ENCODE data around the gene RBM5.

RBM5 gene

DNA sequence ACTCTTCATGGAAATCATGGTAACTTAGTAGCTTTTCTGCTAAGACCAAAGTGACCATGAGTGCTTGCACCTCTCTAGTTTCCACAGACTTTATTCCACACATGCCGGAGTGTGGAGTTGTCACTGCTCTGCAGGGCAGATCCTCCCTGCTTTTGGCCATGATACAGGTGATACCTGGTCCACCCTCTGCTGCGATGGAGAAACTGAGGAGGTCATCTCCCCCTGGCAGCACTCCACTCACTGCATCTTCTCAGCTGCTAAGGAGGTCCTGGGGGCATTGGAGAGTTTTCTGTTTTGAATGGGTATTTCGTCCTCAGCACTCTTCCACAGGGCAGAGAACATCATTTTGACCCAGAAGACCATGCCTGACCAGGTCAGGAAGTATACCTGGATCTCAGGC, 31.1 kb downstream of the RBM5 start (continued):
- TF ChIP-seq, protein P1, sequence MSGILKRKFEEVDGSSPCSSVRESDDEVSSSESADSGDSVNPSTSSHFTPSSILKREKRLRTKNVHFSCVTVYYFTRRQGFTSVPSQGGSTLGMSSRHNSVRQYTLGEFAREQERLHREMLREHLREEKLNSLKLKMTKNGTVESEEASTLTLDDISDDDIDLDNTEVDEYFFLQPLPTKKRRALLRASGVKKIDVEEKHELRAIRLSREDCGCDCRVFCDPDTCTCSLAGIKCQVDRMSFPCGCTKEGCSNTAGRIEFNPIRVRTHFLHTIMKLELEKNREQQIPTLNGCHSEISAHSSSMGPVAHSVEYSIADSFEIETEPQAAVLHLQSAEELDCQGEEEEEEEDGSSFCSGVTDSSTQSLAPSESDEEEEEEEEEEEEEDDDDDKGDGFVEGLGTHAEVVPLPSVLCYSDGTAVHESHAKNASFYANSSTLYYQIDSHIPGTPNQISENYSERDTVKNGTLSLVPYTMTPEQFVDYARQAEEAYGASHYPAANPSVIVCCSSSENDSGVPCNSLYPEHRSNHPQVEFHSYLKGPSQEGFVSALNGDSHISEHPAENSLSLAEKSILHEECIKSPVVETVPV (CRISPR knock-in tag; IDR thresholded peaks at IDR 0.05), result no peak

DNA sequence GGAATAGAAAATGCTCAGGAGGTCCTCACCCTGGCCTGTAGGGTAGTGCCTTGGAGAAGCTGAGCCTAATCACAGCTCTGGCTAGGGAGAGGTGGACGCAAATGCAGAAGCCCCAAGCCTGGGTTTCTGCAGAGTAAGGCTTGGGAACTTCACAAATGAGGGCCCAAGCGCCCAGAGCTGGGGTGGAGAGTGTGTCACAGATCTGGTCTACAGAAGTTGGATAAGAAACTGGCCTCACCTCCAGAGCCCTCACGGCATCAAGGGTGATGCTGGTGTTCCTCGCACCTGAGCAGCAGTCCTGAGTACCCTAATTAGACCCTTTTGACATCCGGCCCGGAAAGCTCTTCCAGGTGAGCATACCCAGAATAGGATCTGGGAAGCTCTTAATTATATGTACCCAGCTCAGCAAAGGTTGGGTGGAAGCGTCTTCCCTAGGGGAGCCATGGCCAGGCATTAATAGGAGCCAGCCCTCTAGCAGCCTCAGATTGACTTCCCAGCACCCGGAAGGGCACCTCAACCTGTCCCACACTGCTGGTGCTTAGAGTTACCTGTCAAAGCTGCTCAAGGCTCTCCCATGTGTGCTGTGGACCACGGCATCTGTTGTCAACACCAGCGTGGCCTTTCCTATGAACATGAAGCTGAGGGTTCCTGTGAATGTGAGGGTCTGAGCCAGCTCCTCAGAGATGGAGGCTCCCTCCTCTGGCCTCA, 31.8 kb downstream of the RBM5 start:
- TF ChIP-seq ARNTL (CRISPR knock-in tag; IDR thresholded peaks at IDR 0.05; ENCODE audit: borderline replicate concordance, low read depth), result no peak
- no peak for TF ChIP-seq ZNF565 (CRISPR knock-in tag; conservative IDR thresholded peaks at IDR 0.05; ENCODE audit: low read depth)
- ATAC-seq, result no peak

DNA sequence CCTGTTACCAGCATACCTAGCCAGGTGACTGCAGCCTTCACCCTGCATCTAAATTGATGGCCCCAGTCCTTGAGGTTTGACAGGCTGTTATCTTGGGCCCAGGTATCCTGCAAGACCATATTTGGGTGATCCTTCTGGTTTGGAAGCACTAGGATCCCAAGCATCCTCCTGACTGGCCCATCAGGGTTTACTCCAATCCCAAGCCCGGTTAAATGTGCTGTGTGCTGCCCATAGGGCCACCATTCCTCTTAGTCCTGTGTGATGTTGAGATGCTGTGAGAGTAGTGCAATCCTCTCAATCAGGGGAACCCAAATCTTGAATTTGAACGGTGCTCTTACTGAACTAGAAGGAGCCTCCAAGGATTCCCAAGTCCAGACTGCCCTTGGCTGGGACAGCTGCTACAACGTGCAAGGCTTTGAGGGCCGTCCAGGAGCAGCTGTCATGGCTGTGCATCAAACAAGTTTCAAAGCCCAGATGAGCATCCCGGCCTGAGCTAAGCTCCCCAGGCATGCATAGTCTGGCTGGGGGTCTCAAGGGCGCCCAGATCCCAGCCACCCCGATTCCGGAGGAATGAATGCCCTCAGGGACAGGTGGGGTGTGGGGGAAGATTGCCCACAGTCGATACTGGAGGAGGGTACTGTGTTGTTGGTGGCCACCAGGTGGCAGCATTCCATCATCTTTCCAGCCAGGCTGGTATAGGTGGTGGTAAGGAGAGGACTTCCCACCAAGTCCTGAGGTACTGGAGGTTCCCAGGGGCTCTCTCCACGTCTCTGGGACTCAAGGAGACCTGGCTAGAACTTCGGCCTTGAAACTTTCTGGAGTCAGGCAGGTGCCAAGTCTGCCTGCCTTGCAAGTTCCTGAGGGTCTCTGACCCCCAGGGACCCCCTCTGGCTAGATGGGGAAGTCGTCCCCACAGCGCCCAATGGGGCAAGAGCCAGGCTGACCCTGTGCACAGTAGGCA, 32.6 kb downstream of the RBM5 start:
- no peak for TF ChIP-seq ZNF565 (CRISPR knock-in tag; conservative IDR thresholded peaks at IDR 0.05; ENCODE audit: low read depth)
- no peak for TF ChIP-seq ESRRG (CRISPR knock-in tag; IDR thresholded peaks at IDR 0.05)
- no peak for TF ChIP-seq RARB (CRISPR knock-in tag; IDR thresholded peaks at IDR 0.05)
- TF ChIP-seq, protein P2, sequence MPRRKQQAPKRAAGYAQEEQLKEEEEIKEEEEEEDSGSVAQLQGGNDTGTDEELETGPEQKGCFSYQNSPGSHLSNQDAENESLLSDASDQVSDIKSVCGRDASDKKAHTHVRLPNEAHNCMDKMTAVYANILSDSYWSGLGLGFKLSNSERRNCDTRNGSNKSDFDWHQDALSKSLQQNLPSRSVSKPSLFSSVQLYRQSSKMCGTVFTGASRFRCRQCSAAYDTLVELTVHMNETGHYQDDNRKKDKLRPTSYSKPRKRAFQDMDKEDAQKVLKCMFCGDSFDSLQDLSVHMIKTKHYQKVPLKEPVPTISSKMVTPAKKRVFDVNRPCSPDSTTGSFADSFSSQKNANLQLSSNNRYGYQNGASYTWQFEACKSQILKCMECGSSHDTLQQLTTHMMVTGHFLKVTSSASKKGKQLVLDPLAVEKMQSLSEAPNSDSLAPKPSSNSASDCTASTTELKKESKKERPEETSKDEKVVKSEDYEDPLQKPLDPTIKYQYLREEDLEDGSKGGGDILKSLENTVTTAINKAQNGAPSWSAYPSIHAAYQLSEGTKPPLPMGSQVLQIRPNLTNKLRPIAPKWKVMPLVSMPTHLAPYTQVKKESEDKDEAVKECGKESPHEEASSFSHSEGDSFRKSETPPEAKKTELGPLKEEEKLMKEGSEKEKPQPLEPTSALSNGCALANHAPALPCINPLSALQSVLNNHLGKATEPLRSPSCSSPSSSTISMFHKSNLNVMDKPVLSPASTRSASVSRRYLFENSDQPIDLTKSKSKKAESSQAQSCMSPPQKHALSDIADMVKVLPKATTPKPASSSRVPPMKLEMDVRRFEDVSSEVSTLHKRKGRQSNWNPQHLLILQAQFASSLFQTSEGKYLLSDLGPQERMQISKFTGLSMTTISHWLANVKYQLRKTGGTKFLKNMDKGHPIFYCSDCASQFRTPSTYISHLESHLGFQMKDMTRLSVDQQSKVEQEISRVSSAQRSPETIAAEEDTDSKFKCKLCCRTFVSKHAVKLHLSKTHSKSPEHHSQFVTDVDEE (CRISPR knock-in tag; IDR thresholded peaks at IDR 0.05), result no peak
- TF ChIP-seq, protein P3, sequence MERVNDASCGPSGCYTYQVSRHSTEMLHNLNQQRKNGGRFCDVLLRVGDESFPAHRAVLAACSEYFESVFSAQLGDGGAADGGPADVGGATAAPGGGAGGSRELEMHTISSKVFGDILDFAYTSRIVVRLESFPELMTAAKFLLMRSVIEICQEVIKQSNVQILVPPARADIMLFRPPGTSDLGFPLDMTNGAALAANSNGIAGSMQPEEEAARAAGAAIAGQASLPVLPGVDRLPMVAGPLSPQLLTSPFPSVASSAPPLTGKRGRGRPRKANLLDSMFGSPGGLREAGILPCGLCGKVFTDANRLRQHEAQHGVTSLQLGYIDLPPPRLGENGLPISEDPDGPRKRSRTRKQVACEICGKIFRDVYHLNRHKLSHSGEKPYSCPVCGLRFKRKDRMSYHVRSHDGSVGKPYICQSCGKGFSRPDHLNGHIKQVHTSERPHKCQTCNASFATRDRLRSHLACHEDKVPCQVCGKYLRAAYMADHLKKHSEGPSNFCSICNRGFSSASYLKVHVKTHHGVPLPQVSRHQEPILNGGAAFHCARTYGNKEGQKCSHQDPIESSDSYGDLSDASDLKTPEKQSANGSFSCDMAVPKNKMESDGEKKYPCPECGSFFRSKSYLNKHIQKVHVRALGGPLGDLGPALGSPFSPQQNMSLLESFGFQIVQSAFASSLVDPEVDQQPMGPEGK (CRISPR knock-in tag; IDR thresholded peaks at IDR 0.05; ENCODE audit: borderline replicate concordance), result no peak
- TF ChIP-seq SNAI2 (CRISPR knock-in tag; IDR thresholded peaks at IDR 0.05), result no peak
- no peak for TF ChIP-seq OSR1 (CRISPR knock-in tag; IDR thresholded peaks at IDR 0.05)
- no peak for TF ChIP-seq ISL1 (CRISPR knock-in tag; IDR thresholded peaks at IDR 0.05)
- TF ChIP-seq ZFP30 (CRISPR knock-in tag; IDR thresholded peaks at IDR 0.05), result no peak
- TF ChIP-seq CSDC2 (CRISPR knock-in tag; IDR thresholded peaks at IDR 0.05), result no peak
- TF ChIP-seq BACH2 (CRISPR knock-in tag; IDR thresholded peaks at IDR 0.05; ENCODE audit: borderline replicate concordance), result no peak
- peak; percentile 87 for ATAC-seq

DNA sequence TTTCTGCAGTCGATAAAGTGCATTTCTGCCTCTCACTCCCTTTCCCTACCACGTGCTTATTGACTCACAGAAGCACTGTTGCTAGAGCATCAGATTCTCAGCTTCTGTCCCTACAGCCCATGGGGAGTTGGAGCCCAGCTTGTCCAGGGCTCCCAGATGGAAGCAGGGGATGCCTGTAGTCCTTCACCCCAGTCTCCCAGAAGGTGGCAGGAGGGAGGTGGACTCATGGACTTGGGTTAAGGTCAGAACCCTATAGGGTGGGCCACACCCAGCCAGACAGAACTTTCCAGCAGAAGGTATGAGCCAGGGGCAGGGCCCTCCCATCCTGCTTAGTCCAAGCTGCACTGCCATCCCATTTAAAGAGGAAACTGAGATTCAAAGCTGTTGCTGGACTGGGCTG, 33.4 kb downstream of the RBM5 start:
- peak; percentile 2 for ATAC-seq
- TF ChIP-seq ARNTL (CRISPR knock-in tag; IDR thresholded peaks at IDR 0.05; ENCODE audit: borderline replicate concordance, low read depth) (no peak), CSDC2 (CRISPR knock-in tag; IDR thresholded peaks at IDR 0.05) (no peak), ESRRG (CRISPR knock-in tag; IDR thresholded peaks at IDR 0.05) (no peak), PPARA (CRISPR knock-in tag; IDR thresholded peaks at IDR 0.05; ENCODE audit: borderline replicate concordance) (no peak), ZFP30 (CRISPR knock-in tag; IDR thresholded peaks at IDR 0.05) (no peak), ZFP3 (CRISPR knock-in tag; IDR thresholded peaks at IDR 0.05) (no peak)
- TF ChIP-seq, protein P4, sequence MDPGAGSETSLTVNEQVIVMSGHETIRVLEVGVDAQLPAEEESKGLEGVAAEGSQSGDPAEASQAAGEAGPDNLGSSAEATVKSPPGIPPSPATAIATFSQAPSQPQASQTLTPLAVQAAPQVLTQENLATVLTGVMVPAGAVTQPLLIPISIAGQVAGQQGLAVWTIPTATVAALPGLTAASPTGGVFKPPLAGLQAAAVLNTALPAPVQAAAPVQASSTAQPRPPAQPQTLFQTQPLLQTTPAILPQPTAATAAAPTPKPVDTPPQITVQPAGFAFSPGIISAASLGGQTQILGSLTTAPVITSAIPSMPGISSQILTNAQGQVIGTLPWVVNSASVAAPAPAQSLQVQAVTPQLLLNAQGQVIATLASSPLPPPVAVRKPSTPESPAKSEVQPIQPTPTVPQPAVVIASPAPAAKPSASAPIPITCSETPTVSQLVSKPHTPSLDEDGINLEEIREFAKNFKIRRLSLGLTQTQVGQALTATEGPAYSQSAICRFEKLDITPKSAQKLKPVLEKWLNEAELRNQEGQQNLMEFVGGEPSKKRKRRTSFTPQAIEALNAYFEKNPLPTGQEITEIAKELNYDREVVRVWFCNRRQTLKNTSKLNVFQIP (CRISPR knock-in tag; IDR thresholded peaks at IDR 0.05; ENCODE audit: borderline replicate concordance, low read depth), result no peak
- TF ChIP-seq, protein P3 (CRISPR knock-in tag; IDR thresholded peaks at IDR 0.05; ENCODE audit: borderline replicate concordance), result no peak
- TF ChIP-seq, protein P5, sequence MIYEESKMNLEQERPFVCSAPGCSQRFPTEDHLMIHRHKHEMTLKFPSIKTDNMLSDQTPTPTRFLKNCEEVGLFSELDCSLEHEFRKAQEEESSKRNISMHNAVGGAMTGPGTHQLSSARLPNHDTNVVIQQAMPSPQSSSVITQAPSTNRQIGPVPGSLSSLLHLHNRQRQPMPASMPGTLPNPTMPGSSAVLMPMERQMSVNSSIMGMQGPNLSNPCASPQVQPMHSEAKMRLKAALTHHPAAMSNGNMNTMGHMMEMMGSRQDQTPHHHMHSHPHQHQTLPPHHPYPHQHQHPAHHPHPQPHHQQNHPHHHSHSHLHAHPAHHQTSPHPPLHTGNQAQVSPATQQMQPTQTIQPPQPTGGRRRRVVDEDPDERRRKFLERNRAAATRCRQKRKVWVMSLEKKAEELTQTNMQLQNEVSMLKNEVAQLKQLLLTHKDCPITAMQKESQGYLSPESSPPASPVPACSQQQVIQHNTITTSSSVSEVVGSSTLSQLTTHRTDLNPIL (CRISPR knock-in tag; IDR thresholded peaks at IDR 0.05; ENCODE audit: low read depth), result no peak
- TF ChIP-seq, protein P1 (CRISPR knock-in tag; IDR thresholded peaks at IDR 0.05), result no peak

All from SK-N-SH treated with all-trans-retinoic acid at 6 μM for 48 hours (cell line).